Skin of body (tissue), 2 donors: ENCODE data around the gene CXorf38. TPM values are rescaled to one million over a fixed set of nuclear protein-coding genes. Genes with fewer than 3 reads are reported as not detected.

Source experiments
- DNase-seq: peaks from one replicate; lab custom pipeline; 2025; lab: John Stamatoyannopoulos, UW
- total RNA-seq: library from RNA; depleted of rRNA; stranded (reverse); fragments of >200 nt; gene quantifications from one replicate; pipeline ENCODE4 v1.2.3, GENCODE V29; 2014

The CXorf38 gene, protein sequence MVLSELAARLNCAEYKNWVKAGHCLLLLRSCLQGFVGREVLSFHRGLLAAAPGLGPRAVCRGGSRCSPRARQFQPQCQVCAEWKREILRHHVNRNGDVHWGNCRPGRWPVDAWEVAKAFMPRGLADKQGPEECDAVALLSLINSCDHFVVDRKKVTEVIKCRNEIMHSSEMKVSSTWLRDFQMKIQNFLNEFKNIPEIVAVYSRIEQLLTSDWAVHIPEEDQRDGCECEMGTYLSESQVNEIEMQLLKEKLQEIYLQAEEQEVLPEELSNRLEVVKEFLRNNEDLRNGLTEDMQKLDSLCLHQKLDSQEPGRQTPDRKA
- 9.5 TPM for total RNA-seq

DNA sequence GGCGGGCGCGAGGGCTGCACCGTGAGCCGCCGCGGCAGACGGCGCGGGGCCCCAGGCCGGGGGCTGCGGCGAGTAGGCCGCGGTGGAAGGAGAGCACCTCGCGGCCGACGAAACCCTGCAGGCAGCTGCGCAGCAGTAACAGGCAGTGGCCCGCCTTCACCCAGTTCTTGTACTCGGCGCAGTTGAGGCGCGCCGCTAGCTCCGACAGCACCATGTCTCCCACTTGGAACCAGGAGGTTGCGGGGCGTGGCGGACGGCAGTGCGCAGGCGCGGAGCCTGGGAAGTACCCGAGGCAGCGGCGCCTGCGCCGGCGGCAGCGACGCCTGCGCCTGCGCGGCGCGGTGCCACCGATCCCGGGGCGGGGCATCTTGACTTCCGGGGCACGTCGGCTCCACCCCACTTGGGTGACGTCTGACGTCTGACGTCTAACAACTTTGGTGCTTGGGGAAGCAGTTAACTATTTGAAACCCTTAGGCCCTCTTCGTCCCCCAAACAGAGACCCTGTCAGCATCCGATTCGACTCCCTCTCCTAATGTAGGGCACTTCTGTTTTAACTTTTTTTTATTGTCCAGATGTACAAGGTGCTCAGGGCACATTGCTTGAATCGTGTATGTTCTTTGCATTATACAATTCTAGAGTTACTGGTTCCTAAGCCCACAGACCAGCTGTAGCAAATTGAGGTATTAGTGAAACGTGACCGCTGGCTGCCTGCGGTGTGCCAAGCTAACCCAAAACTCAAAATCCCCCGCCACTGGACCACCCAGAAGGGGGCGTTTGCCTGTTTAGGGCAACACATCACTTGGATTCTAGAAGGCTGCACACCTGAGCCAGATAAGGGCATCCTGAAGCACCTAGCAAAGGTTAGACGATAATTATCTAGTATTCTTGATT, at the start of gene CXorf38:
CXorf38 (minus strand) TSS at position 255 of the 891 bp plus-strand sequence; CDS start at position 214, 41 bp downstream.
- DNase-seq = peak; percentile 82

DNA sequence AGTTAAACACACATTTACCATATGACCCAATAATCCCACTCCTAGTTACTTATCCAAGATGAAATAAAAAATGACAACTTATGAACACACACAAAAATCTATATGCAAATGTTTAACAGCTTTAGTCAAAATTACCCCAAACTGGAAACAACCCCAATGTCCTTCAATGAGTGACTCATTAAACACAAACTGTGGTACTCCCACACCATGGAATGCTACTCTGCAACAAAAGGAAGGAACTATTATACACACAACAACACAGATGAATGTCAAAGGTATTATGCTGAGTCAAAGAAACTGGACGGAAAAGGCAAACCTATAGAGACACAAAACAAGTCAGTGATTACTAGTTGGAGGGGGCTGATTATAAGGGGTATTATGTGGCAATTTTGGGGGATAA, 47.4 kb upstream of the CXorf38 start:
- DNase-seq = no peak

DNA sequence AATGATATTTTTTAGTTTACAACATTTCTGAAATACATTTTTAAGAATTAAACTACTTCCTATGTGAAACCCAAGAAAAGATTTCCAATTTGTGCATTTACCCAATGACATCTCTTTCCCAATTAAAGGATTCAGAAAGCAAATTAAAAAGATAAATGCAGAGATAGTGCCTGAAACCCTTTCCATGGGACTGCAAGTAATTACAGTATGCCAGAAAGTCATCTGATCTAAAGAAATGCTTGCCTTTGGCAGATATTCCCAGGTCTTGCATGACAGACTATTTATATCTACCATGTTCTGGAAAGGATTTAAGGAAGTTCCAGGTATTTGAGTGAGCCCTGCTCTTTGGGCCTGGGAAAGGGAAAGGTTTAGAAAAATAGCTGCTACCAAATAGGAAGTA, 41.6 kb upstream of the CXorf38 start:
- DNase-seq = no peak

DNA sequence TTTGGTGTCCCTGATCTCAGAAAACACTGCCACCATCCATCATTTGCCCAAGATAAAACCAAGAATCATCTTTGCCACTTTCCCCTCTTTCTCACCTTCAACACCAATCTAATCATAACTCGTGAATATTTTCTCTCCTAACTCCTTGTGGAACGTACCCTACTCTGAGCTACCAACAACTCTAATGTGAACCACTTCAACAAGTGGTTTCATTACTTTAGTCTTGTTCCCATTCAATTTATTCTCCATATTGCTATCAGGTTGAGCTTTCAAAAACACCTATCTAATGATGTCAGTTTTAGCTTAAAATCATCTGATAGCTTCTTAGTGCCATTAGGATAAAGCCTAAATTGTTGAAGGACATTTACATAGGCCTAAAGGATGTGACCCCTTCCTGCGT, 39.8 kb upstream of the CXorf38 start:
- no peak for DNase-seq

DNA sequence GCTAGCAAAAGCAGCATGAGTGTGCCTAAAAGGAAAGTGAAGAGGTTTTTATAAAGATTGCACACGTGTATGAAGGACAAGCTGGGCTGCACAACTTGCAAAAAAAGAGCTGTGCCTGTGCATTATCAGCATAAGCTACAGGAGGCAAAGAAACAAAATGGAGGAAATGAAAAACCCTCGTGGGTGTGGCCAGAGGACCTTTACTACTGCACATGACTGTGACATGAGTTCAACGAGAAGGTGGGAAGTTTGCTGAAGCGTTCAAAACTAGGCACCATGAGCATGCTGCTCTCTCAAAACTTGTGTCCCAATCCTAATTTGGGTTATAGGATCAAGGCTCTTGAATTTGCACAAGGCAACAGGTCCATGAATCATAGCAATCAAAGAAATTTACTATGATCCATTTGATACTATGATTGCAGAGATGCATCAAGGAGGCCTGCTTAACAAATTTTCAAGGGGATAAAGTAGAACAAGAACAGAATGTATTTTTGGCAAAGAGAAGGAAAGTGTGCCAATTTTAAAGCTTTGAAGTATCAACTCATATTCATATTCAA, 38.1 kb upstream of the CXorf38 start:
- DNase-seq = no peak

DNA sequence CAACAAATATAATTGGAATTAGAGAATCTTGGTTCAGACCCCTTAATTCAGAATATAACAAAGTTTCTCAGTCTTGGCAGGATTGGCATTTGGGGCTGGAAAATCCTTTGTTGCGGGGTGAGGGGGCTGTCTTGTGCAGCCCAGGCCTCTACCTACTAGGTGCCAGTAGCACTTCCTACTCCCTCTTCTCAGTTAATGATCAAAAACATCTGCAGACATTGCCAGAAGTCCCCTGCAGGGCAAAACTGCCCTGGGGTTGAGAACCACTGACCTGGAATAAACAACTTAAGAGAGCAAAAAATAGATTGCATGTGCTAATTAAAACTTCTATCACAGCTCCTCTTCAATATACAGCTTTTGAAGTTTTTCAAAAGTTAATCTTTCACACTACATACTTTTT, 36.7 kb upstream of the CXorf38 start:
- DNase-seq = no peak

DNA sequence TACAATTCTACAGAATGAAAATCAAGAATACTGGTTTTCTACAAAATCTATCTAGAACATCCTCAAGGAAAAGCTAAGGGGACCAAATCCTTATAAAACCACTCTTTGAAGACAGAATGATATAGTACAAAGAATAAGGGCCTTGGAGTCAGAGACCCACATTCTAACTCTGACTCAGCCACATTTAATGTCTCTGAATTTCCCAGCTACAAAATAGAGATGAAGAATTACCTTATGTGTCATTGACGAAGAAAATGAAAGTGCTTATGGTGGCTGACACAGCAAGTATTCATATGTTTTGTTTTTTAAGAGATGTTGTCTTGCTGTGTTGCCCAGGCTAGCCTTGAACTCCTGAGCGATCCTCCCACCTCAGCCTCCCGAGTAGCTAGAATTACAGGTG, 35.9 kb upstream of the CXorf38 start:
- no peak for DNase-seq

DNA sequence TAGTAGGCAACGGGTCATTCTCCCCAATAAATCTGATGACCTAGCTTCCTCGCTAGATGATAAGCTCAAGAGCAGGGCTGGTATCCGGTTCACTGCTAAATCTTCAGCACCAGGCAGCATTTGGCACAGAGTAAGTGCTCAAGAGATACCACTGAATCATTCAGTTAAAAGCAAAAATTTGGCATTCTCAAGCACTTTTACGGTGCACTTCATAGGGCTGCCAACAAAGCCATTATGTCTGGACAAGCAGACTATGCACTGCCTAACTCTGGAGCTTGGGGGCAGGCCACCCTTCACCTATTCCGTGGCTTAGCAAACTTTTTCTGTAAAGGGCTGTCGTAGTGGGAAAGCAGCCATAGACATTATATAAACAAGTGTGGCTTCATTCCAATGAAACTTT, 23.8 kb upstream of the CXorf38 start:
- no peak for DNase-seq

DNA sequence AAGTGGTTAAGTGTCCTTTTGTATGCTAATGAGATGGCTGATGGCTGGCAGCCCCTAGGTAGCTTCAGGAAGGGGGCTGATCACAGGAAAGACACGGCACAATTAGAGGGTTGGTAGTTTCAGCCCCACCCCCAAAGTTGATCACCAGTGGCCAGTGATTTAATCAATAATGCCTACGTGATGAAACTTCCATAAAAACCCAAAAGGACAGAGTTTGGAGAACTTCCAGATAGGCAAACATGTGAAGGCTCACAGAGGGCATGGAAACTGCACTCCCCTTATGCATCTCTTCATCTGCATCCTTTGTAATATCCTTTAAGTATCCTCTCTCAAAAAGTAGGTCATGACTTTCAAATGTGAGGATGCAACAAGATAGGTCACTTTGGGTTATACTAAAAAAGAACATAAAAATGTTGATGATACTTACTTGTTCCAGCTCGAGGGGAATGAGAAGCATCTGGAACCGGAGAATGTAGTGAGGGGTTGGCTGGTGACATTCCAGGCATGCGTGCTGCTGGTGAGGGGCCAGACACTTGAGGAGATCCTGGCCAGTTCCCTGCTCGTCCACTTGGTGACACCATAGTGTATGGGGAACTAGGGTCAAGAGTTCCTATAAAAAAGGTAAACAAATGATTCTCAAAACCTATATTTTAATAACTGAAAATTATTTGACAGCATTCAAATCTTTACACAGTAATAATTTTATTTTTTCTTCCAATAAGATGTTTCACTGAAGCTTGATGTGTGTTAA, 16.7 kb upstream of the CXorf38 start:
- DNase-seq = no peak

DNA sequence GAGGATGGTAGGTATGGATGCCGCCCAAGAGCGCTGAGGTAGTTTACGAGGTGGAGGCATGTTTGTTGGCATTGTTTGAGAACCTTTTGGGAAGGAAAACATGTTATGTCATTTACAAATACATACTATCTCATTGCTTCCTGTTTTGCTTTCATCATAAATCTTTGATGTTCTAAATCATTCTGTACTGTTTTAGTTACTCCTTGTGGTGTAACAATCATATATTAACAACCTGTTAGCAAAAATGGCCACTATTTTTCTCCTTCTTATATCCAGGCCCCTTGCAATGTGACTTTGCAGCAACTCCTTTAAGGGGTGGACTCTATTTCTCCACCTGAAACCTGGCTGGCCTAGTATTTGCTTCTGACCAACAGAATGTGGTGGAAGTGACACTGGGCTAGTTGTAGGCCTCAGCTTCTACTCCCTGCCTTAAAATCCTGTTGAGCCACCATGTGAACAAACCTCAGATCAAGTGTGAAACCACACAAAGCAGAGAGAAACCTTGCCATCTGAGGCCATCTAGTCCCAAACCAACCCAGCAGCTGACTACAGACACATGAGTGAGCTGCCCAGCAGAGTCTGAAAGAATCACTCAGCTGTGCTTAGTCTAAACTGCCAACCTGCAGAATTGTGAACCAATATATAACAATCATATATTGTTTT, 15.8 kb upstream of the CXorf38 start:
- no peak for DNase-seq

DNA sequence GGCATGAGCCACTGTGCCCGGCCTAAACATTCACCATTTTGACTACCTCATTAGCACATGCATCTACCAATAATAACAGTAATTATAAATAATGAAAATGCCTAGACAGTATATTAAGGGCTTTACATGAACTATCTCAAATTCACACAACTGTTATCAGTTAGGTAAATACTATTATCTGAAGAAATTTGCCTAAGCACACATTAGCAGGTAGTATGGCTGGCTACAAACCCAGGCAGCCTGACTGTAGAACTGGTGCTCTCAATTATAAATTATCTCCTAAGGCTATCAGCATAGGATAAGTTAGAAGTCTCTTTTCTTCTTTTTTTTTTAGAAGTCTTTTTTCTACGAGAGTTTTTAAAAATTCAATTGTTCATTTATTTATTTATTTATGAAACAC, 14.1 kb upstream of the CXorf38 start:
- no peak for DNase-seq

DNA sequence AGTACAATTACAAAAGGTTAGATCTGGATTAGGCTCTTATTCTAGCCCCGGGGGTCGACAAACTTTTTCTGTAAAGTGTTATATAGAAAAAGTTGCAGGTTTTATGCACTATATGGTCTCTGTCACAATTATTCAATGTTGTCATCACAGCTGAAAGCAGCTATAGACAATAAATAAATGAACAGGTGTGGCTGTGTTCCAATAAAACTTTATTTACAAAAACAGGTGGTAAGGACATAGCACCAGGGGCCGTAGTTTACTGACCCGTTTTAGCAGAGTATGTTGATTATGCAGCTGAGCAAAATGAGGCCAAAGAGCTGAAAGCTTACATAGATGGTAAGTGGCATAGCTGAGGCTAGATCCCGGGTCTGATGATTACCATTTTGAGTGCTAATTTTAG, 13.0 kb upstream of the CXorf38 start:
- DNase-seq = no peak

DNA sequence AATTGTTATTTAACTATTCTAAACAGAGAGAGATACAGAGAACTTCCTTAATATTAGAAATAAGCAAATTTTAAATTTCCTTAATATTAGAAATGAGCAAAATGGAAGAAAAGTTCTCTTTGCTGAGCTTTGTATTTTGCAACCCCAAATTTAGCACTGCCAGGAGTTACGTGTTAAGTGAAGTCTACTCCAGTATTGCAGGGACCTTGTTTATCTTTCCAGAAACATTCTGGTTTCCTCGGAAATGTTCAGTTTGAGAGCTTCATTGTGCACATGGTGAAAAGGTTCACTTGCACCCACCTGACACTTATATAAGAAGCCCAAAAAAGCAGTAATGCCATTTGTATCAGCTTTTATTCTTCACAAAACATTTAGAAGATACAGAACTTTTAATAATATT, 6.2 kb upstream of the CXorf38 start:
- DNase-seq = no peak

DNA sequence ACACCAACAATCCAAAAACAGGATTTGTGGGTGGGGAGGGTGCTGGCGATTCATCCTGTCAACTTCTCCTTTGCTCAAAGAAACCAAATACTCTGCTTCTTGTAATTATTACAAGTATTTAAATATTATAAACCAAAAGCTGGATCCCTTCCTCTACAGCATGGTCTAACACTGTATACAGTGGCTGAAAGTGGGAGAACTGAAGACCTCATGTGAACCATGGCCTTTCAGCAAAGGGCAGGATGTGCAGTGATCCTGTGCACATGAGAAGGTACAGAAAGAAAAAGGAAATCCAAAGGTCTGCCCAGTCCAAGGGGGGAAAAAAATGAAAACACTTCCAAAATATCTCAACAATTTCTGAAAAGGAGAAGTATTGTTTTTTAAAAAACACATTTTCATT, 5.3 kb upstream of the CXorf38 start:
- DNase-seq = no peak

DNA sequence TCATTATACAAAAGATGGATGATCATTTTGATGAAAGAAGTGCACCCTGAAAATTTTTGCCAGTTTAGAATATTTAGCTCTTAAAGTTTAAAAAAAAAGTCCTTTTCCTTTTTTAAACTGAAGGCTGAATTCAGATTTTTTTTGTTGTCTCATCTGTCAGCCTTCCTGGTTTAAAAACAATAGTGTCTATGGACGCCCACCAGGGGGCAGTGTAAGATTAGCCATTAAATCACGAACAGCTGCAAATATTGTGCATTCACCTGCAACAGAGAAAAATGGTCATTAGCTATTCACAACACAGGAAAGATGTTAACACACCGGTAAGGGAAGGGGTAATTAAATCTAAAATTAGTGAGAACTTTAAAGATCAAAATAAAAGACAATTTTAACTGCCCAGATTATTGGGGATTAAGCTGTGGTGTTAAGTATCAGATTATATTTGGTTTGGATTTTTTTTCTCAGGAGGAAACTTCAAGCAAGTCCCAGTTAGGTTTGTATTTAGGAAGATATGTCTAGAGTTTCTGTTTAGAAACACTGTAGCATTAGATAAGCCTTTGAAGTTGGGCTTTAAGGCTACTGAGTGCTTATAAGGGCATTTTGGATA, 4.4 kb upstream of the CXorf38 start:
- DNase-seq = peak; percentile 3

DNA sequence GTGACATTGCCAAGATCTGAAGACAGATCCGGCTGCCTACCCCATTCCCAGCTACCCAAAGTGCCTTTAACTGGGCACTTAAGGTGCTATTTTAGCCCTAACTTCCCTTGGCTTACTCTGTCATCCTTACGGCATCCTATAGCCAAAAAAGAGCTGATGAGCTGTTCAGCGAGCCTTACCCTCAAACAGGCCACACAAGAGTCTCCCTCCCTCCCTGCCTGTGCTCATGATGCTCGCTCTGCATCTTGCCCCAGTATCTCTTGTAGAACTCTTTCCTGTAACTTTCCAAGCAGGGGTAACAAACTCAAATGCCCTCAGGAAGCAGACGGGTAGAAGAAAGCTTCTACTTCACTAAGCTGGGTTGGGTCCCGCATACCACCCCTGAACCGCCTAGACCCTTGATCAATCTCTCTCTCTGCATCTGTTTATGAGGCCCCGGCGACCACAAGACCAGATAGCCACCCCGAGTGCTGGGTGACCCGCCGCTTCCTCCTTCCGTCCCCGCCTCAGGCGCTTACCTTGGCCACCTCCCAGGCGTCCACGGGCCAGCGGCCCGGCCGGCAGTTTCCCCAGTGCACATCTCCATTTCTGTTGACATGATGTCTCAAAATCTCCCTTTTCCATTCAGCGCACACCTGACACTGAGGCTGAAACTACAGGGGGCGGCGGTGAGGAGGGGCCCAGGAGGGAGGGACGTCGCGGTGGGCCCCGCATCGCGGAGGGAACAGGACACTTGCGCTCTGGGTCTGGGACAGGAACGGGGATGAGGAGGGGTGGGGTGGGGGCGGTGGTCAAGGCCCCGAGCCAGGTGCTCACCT, 663 bp downstream of the CXorf38 start:
- DNase-seq = no peak

DNA sequence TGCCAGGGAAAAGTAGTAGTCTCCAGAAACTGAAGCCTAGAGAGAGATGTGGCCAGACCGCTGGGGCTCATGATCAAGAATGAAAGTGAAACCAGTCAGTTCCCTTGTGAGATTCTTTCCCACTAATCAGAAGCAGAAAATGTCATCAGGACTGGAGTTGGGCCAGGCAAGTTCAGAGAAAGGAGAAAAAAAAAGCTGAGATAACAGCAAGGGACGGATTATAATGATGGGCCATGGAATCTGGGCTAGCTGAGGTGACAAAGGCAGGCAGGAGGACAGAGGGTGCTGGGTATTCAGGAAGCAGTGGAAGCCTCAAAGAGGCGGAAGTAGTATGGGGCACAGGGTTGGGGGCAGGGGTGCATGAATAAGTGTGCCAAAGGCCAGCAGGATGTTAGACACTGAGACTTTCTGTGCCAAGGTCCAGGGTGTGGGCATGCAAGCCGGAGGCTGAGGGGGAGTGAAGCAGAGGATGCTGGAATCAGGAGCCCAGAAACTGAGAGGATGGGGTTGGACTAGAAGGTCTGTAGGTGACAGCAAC, 2.5 kb downstream of the CXorf38 start:
- peak; percentile 68 for DNase-seq

DNA sequence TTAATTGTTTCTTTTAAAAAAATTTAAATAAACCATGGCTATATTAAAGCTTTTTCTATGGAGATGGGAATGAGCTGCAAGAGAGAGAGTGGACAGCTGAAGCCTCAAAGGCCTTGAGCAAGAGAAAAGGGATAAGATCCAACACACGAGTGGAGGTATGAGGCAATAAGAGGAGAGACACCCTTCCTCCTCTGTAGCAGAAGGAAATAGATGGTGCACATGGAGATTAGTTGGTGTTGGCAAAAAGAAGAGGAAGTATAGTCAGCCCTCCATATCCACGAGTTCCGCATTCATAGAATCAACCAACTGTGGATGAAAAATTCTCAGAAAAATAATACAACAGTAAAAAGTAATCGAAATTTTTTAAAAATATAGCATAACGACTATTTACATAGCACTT, 3.2 kb downstream of the CXorf38 start:
- no peak for DNase-seq

DNA sequence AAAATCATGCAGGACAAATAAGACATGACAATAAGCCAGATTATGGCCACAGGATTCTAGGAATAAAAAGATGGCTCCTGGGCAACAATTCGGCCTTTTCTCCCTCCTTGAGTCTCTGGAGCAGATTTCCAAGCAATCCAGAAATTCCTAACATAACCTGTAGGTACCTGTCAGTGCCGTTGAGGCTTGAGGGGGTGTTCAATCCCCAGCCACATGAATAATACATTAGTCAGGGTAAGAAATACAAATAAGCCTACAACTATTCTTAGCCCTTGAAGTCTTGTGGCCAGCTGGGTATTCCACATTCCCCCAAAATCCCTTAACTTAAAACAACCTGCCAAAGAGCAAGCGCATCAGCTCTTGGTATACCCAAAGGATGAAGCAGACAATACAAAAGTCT, 9.7 kb downstream of the CXorf38 start:
- no peak for DNase-seq

DNA sequence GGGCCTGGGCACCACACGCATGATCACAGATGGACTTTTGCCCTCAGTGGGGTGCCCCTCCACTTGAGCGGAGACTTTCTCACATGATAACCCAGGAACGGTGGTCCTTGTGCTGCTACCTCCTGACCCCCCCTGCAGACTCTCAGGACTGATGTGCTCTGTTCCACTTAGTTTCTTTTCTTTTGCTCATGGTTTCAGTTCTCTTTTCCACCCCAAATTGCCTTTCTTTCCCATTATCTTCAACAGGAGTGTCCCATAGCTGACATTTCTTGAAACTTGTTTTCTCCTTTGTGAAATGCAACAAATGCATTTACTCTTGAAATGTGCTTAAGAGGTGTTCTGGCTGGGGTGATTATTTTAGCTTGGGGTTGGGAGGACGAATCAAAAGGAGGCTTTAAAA, 15.2 kb downstream of the CXorf38 start:
- DNase-seq = no peak
